Neural cell (in vitro differentiated cells): ENCODE data around the gene SLBP. TPM values are rescaled to one million over a fixed set of nuclear protein-coding genes. Genes with fewer than 3 reads are reported as not detected.

Source experiments
- H2AFZ ChIP-seq: fragments of 200-600, 300-800 bp; sonication (generic), shearing (Covaris generic); 2 replicates; pipeline ENCODE4 v1.6.0; 2014; ENCODE audit warnings: low read depth, mild to moderate bottlenecking, antibody characterized with exemption, low read length, moderate library complexity
- H3F3A ChIP-seq: fragments of 200-600 bp; shearing (Covaris generic); 2 replicates; pipeline ENCODE4 v1.6.1; 2016; ENCODE audit warnings: mild to moderate bottlenecking, moderate library complexity, mixed read lengths, antibody characterized with exemption, low read length; ENCODE audit not compliant: insufficient read depth, poor library complexity, severe bottlenecking
- H3K27ac ChIP-seq: fragments of 200-600, 300-800 bp; sonication (generic), shearing (Covaris generic); 2 replicates; pipeline ENCODE4 v1.5.1; 2014; ENCODE audit warnings: mild to moderate bottlenecking, low read length, moderate library complexity
- H3K27me3 ChIP-seq: fragments of 300-800, 200-600 bp; sonication (generic), shearing (Covaris generic); 2 replicates; pipeline ENCODE4 v1.6.0; 2014; ENCODE audit warnings: mild to moderate bottlenecking, low read depth, low read length, moderate library complexity; ENCODE audit not compliant: insufficient read depth
- H3K36me3 ChIP-seq: fragments of 300-800, 200-600 bp; sonication (generic), shearing (Covaris generic); 2 replicates; pipeline ENCODE4 v1.5.1; 2014; ENCODE audit warnings: mild to moderate bottlenecking, antibody characterized with exemption, low read length, moderate library complexity; ENCODE audit not compliant: insufficient read depth
- H3K4me2 ChIP-seq: fragments of 300-800, 200-600 bp; sonication (generic), shearing (Covaris generic); 2 replicates; pipeline ENCODE4 v1.6.0; 2014; ENCODE audit warnings: mild to moderate bottlenecking, low read length
- H3K4me3 ChIP-seq: fragments of 300-800, 200-600 bp; sonication (generic), shearing (Covaris generic); 2 replicates; pipeline ENCODE4 v1.5.1; 2014; ENCODE audit warnings: mild to moderate bottlenecking, low read length, moderate library complexity
- H3K79me2 ChIP-seq: fragments of 200-600 bp; shearing (Covaris generic); replicated peaks from 2 replicates; pipeline ENCODE4 v1.6.0; 2014; ENCODE audit warnings: mild to moderate bottlenecking, low read length, moderate library complexity; ENCODE audit not compliant: insufficient read depth
- H3K9ac ChIP-seq: fragments of 300-800, 200-600 bp; sonication (generic), shearing (Covaris generic); 2 replicates; pipeline ENCODE4 v1.6.1; 2016; ENCODE audit warnings: mild to moderate bottlenecking, low read length, mixed read lengths
- H3K9me2 ChIP-seq: fragments of 200-600 bp; shearing (Covaris generic); 2 replicates; pipeline ENCODE4 v1.6.1; 2016; ENCODE audit warnings: mild to moderate bottlenecking, low read length, mixed read lengths; ENCODE audit not compliant: insufficient read depth
- H3K9me3 ChIP-seq: fragments of 200-600, 300-800 bp; sonication (generic), shearing (Covaris generic); 2 replicates; pipeline ENCODE4 v1.6.1; 2016; ENCODE audit warnings: mild to moderate bottlenecking, mixed run types, low read length, moderate library complexity, mixed read lengths
- H4K20me1 ChIP-seq: fragments of 200-600 bp; shearing (Covaris generic); 2 replicates; pipeline ENCODE4 v1.6.1; 2016; ENCODE audit warnings: mild to moderate bottlenecking, mixed run types; ENCODE audit not compliant: insufficient read depth
- CTCF ChIP-seq: fragments of 450-650 bp; IDR thresholded peaks from 2 replicates; pipeline ENCODE4 v1.5.1; 2014; ENCODE audit warnings: antibody characterized with exemption, mild to moderate bottlenecking, moderate library complexity; ENCODE audit not compliant: poor library complexity, severe bottlenecking
- EP300 ChIP-seq: fragments of 450-650 bp; conservative IDR thresholded peaks from 2 replicates; pipeline ENCODE4 v1.6.1; 2014; ENCODE audit warnings: antibody characterized with exemption, mild to moderate bottlenecking, moderate library complexity; ENCODE audit not compliant: poor library complexity, severe bottlenecking
- MXI1 ChIP-seq: fragments of 450-650 bp; conservative IDR thresholded peaks from 2 replicates; pipeline ENCODE4 v1.6.1; 2014; ENCODE audit warnings: antibody characterized with exemption, mild to moderate bottlenecking; ENCODE audit not compliant: poor library complexity, severe bottlenecking
- POLR2AphosphoS5 ChIP-seq: IDR thresholded peaks from 2 replicates; pipeline ENCODE4 v1.6.1; 2012
- RAD21 ChIP-seq: fragments of 450-650 bp; conservative IDR thresholded peaks from 2 replicates; pipeline ENCODE4 v1.6.1; 2014; ENCODE audit warnings: antibody characterized with exemption, mild to moderate bottlenecking, moderate library complexity
- REST ChIP-seq: IDR thresholded peaks from 2 replicates; pipeline ENCODE4 v1.6.1; 2012; ENCODE audit warnings: borderline replicate concordance
- SMC3 ChIP-seq: fragments of 450-650 bp; conservative IDR thresholded peaks from 2 replicates; pipeline ENCODE4 v1.6.1; 2014; ENCODE audit warnings: antibody characterized with exemption, mild to moderate bottlenecking, moderate library complexity; ENCODE audit not compliant: poor library complexity
- TAF1 ChIP-seq: IDR thresholded peaks from 2 replicates; pipeline ENCODE4 v1.6.1; 2012; ENCODE audit warnings: low read depth
- polyA plus RNA-seq: library from polyadenylated mRNA; depleted of rRNA; stranded (reverse); fragments of >200 nt; gene quantifications from 2 replicates; pipeline ENCODE4 v1.2.3, GENCODE V29; 2014

The SLBP gene
- polyA plus RNA-seq, 1 donor from 2014 or later: 111 TPM

GRCh38 chr4:1743975-1744374 is 31.9 kb upstream of the SLBP start:
- Histone ChIP-seq H3K9me3 (no peaks in the 10 kb centered on the region), H3K27ac (no peak overlapping the region), H3K79me2 (no peaks in the 10 kb centered on the region), H2AFZ (no peak overlapping the region), H3K27me3 (no peaks in the 10 kb centered on the region), H3K9me2 (no peaks in the 10 kb centered on the region), H4K20me1 (no peaks in the 10 kb centered on the region), H3K36me3 (no peaks in the 10 kb centered on the region), H3K4me3 (no peak overlapping the region), H3K4me2 (no peak overlapping the region), H3K9ac (no peak overlapping the region), H3F3A (no peaks in the 10 kb centered on the region)
- TF ChIP-seq REST: no peak
- TF ChIP-seq MXI1: no peak

GRCh38 chr4:1743551-1743950 is 31.4 kb upstream of the SLBP start:
- no peaks in the 10 kb centered on the region for H3K79me2 ChIP-seq
- H3K9me3 ChIP-seq: no peaks in the 10 kb centered on the region
- H4K20me1 ChIP-seq: no peaks in the 10 kb centered on the region
- H3K27ac ChIP-seq: no peak overlapping the region
- no peak overlapping the region for H2AFZ ChIP-seq
- no peaks in the 10 kb centered on the region for H3K36me3 ChIP-seq
- no peak overlapping the region for H3K4me2 ChIP-seq
- H3K9me2 ChIP-seq: no peaks in the 10 kb centered on the region
- H3K4me3 ChIP-seq: no peak overlapping the region
- no peaks in the 10 kb centered on the region for H3K27me3 ChIP-seq
- TF ChIP-seq SMC3: no peak
- TF ChIP-seq RAD21: no peak
- no peak for TF ChIP-seq EP300
- TF ChIP-seq REST: no peak
- TF ChIP-seq CTCF: no peak
- TF ChIP-seq MXI1: no peak
- no peak for TF ChIP-seq TAF1
- TF ChIP-seq POLR2AphosphoS5: no peak
- no peak overlapping the region for H3K9ac ChIP-seq
- H3F3A ChIP-seq: no peaks in the 10 kb centered on the region
